Neural cell (in vitro differentiated cells): ENCODE measurements around the gene KRT33A.

Source experiments
- CTCF ChIP-seq: fragments of 450-650 bp; IDR thresholded peaks from 2 replicates; pipeline ENCODE4 v1.5.1; 2014; ENCODE audit warnings: antibody characterized with exemption, mild to moderate bottlenecking, moderate library complexity; ENCODE audit not compliant: poor library complexity, severe bottlenecking
- EP300 ChIP-seq: fragments of 450-650 bp; conservative IDR thresholded peaks from 2 replicates; pipeline ENCODE4 v1.6.1; 2014; ENCODE audit warnings: antibody characterized with exemption, mild to moderate bottlenecking, moderate library complexity; ENCODE audit not compliant: poor library complexity, severe bottlenecking
- EZH2 ChIP-seq: fragments of 200-600, 300-800 bp; shearing (Covaris generic), sonication (generic); IDR thresholded peaks from 2 replicates; pipeline ENCODE4 v1.6.1; 2014; ENCODE audit warnings: antibody characterized with exemption, low read length, borderline replicate concordance, mild to moderate bottlenecking; ENCODE audit not compliant: insufficient read depth, poor library complexity, severe bottlenecking
- POLR2AphosphoS5 ChIP-seq: IDR thresholded peaks from 2 replicates; pipeline ENCODE4 v1.6.1; 2012
- RAD21 ChIP-seq: fragments of 450-650 bp; conservative IDR thresholded peaks from 2 replicates; pipeline ENCODE4 v1.6.1; 2014; ENCODE audit warnings: antibody characterized with exemption, mild to moderate bottlenecking, moderate library complexity
- REST ChIP-seq: IDR thresholded peaks from 2 replicates; pipeline ENCODE4 v1.6.1; 2012; ENCODE audit warnings: borderline replicate concordance
- SMC3 ChIP-seq: fragments of 450-650 bp; conservative IDR thresholded peaks from 2 replicates; pipeline ENCODE4 v1.6.1; 2014; ENCODE audit warnings: antibody characterized with exemption, mild to moderate bottlenecking, moderate library complexity; ENCODE audit not compliant: poor library complexity
- TAF1 ChIP-seq: IDR thresholded peaks from 2 replicates; pipeline ENCODE4 v1.6.1; 2012; ENCODE audit warnings: low read depth

GRCh38 chr17:41377546-41377945 is 26.9 kb upstream of the KRT33A start:
- TF ChIP-seq CTCF (no peak), REST (no peak), EZH2 (no peak), RAD21 (no peak), POLR2AphosphoS5 (no peak), TAF1 (no peak), SMC3 (no peak), EP300 (no peak)
